Measurements from ENCODE around the gene TRIO.

Gene TRIO

DNA sequence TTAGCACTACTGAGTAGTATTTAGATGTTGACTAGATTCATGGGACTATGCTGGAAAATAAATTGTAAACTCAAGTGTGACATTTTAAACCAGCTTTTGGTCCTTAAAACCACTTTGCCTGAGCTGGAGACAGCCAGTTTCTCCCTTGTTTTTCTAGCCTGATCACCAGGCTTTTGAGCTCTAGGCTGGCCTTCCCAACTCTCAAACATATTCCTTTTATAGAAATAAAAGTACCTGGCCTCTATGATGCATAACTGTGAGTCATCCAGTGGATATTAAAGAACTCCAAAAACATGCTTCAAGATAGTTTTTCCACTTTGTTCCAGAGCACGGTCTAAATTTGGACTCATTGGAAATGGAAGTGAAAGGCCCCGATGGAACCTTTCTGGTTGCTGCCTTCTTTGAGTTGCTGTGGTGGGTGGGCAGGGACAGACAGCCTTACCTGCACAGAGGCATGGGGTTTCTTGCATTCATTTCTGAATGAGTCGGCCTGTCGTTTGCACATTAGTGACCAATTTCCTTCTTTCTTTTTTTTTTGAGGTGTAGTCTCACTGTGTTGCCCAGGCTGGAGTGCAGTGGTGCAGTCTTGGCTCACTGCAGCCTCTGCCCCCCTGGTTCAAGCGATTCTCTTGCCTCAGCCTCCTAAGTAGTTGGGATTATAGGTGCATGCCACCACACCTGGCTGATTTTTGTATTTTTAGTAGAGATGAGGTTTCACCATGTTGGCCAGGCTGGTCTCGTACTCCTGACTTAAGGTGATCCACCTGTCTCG, 43.1 kb downstream of the TRIO start:
- H3F3A ChIP-seq (ENCODE audit: control insufficient read depth, insufficient read depth), result no peaks in the 10 kb centered on the region
- no peak overlapping the region for H3K27ac ChIP-seq (ENCODE audit: low read depth, low read length)
- no peak overlapping the region for H3K4me2 ChIP-seq (ENCODE audit: low read length)
- H3K9me3 ChIP-seq (ENCODE audit: control insufficient read depth, insufficient read depth, low read length), result no peaks in the 10 kb centered on the region
- H3K9me2 ChIP-seq (replicated peaks; ENCODE audit: control insufficient read depth, low read length), result no peaks in the 10 kb centered on the region
- TF ChIP-seq, protein P1, sequence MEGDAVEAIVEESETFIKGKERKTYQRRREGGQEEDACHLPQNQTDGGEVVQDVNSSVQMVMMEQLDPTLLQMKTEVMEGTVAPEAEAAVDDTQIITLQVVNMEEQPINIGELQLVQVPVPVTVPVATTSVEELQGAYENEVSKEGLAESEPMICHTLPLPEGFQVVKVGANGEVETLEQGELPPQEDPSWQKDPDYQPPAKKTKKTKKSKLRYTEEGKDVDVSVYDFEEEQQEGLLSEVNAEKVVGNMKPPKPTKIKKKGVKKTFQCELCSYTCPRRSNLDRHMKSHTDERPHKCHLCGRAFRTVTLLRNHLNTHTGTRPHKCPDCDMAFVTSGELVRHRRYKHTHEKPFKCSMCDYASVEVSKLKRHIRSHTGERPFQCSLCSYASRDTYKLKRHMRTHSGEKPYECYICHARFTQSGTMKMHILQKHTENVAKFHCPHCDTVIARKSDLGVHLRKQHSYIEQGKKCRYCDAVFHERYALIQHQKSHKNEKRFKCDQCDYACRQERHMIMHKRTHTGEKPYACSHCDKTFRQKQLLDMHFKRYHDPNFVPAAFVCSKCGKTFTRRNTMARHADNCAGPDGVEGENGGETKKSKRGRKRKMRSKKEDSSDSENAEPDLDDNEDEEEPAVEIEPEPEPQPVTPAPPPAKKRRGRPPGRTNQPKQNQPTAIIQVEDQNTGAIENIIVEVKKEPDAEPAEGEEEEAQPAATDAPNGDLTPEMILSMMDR (IDR thresholded peaks at IDR 0.05; ENCODE audit: low read depth, low read length, poor library complexity, severe bottlenecking), result no peak
- no peak for TF ChIP-seq EZH2phosphoT487 (IDR thresholded peaks at IDR 0.05; ENCODE audit: borderline replicate concordance, low read length)
- no peaks in the 10 kb centered on the region for H3K27me3 ChIP-seq (ENCODE audit: control insufficient read depth, low read length)
- no peaks in the 10 kb centered on the region for H3K36me3 ChIP-seq (ENCODE audit: control insufficient read depth, low read length)
- no peaks in the 10 kb centered on the region; the same call in 1 of the 2 replicates for H3K4me1 ChIP-seq (ENCODE audit: control insufficient read depth, low read length)
- H3K79me2 ChIP-seq (ENCODE audit: control insufficient read depth, low read length), result peaks cover 97% of the 10 kb centered on the region
- no peak overlapping the region for H3K4me3 ChIP-seq (ENCODE audit: low read length)
- peaks cover 21% of the 10 kb centered on the region; the same call in 1 of the 2 replicates for H4K20me1 ChIP-seq (ENCODE audit: control insufficient read depth, insufficient read depth, low read depth, low read length)

DNA sequence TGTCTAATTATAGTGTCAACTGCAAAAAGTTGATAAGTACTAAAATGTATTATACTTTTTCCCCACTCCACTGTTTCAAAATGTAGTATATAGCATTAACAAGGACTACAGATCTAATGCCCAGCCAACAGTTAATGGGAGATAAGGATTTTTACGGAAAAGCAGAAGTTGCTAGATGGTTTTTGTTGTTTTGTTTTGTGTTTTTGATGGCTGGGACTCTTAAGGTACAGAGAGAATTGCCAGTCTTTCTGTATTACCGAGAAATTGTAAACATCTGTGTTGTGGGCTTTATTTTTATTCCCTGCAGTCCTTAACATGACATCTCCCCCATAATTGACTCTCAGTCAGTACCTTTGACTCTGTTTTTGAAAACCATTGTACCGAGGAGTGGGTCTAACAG, 44.0 kb downstream of the TRIO start:
- no peak overlapping the region for H3K4me3 ChIP-seq (ENCODE audit: low read length)
- no peaks in the 10 kb centered on the region for H3F3A ChIP-seq (ENCODE audit: control insufficient read depth, insufficient read depth)
- no peaks in the 10 kb centered on the region for H3K27me3 ChIP-seq (ENCODE audit: control insufficient read depth, low read length)
- H3K27ac ChIP-seq (ENCODE audit: low read depth, low read length), result no peak overlapping the region
- TF ChIP-seq, protein P1 (IDR thresholded peaks at IDR 0.05; ENCODE audit: low read depth, low read length, poor library complexity, severe bottlenecking), result no peak
- H3K79me2 ChIP-seq (ENCODE audit: control insufficient read depth, low read length), result peaks cover 97% of the 10 kb centered on the region
- peaks cover 17% of the 10 kb centered on the region; the same call in 1 of the 2 replicates for H4K20me1 ChIP-seq (ENCODE audit: control insufficient read depth, insufficient read depth, low read depth, low read length)
- no peaks in the 10 kb centered on the region for H3K9me2 ChIP-seq (replicated peaks; ENCODE audit: control insufficient read depth, low read length)
- no peaks in the 10 kb centered on the region for H3K9me3 ChIP-seq (ENCODE audit: control insufficient read depth, insufficient read depth, low read length)
- no peaks in the 10 kb centered on the region for H3K36me3 ChIP-seq (ENCODE audit: control insufficient read depth, low read length)
- no peaks in the 10 kb centered on the region; the same call in 1 of the 2 replicates for H3K4me1 ChIP-seq (ENCODE audit: control insufficient read depth, low read length)
- no peak overlapping the region for H3K4me2 ChIP-seq (ENCODE audit: low read length)

DNA sequence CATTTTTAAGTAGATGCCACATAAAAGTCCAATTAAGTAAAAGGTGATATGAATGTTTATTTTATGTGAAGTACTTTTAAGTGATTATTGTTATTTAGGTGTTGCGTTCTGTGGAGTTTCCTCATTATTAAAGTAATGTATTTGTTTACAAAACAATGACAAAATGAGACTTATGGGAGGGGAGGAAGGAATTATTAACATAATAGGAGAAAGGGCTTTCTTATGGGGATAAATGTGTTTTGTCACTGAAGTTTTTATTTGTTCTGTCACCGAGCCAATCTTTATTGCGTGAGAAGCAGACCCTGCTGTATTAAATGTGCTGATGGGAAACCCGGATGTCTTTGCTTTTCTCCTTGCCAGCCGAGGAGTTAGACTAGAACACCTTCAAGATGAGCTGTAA, 44.5 kb downstream of the TRIO start:
- Histone ChIP-seq H3K27ac (ENCODE audit: low read depth, low read length) (no peak overlapping the region), H3K4me2 (ENCODE audit: low read length) (no peak overlapping the region), H3K4me1 (ENCODE audit: control insufficient read depth, low read length) (no peaks in the 10 kb centered on the region; the same call in 1 of the 2 replicates), H3K9me2 (replicated peaks; ENCODE audit: control insufficient read depth, low read length) (no peaks in the 10 kb centered on the region), H3K9me3 (ENCODE audit: control insufficient read depth, insufficient read depth, low read length) (no peaks in the 10 kb centered on the region), H3K4me3 (ENCODE audit: low read length) (no peak overlapping the region), H4K20me1 (ENCODE audit: control insufficient read depth, insufficient read depth, low read depth, low read length) (peaks cover 15% of the 10 kb centered on the region; the same call in 1 of the 2 replicates), H3F3A (ENCODE audit: control insufficient read depth, insufficient read depth) (no peaks in the 10 kb centered on the region), H3K79me2 (ENCODE audit: control insufficient read depth, low read length) (peaks cover 97% of the 10 kb centered on the region), H3K36me3 (ENCODE audit: control insufficient read depth, low read length) (no peaks in the 10 kb centered on the region), H3K27me3 (ENCODE audit: control insufficient read depth, low read length) (no peaks in the 10 kb centered on the region)
- TF ChIP-seq, protein P1 (IDR thresholded peaks at IDR 0.05; ENCODE audit: low read depth, low read length, poor library complexity, severe bottlenecking), result no peak
- no peak for TF ChIP-seq EZH2phosphoT487 (IDR thresholded peaks at IDR 0.05; ENCODE audit: borderline replicate concordance, low read length)
